Measurements from ENCODE around the gene UCP2. TPM values are rescaled to one million over a fixed set of nuclear protein-coding genes. Genes with fewer than 3 reads are reported as not detected.
A peak's percentile ranks its signal among the peaks of the same experiment; 100 is the strongest.

Gene UCP2
- total and polyA plus RNA-seq, 9 of the 15 experiments (the other 6 are each of a cell fraction or from before 2014, with no cell fraction given): 19.2 to 216 (median 87.9) TPM

GRCh38 chr11:73942010-73942409 is 40.6 kb downstream of the UCP2 start (continued):
- TF ChIP-seq ZMIZ1 (IDR thresholded peaks at IDR 0.05; ENCODE audit: low read depth in 2 of 2, low read length in 2 of 2) (0 out of 4 replicates have a peak, but pooled peaks of 1 of the 2 experiments have one; percentile 31), NFIC (IDR thresholded peaks at IDR 0.05) (peak; percentile 72), TCF15 (CRISPR knock-in tag; IDR thresholded peaks at IDR 0.05) (no peak), CLOCK (CRISPR knock-in tag; IDR thresholded peaks at IDR 0.05; ENCODE audit: borderline replicate concordance) (no peak), RHOXF2B (CRISPR knock-in tag; conservative IDR thresholded peaks at IDR 0.05) (no peak), ZNF644 (tag; IDR thresholded peaks at IDR 0.05; ENCODE audit: low read depth) (no peak), TAF15 (IDR thresholded peaks at IDR 0.05; ENCODE audit: low read depth, low read length) (no peak), LEF1 (IDR thresholded peaks at IDR 0.05) (peak; percentile 81), CTBP1 (IDR thresholded peaks at IDR 0.05; ENCODE audit: borderline replicate concordance) (peak; percentile 79; the same call in 1 of the 2 replicates), ZNF280B (CRISPR knock-in tag; IDR thresholded peaks at IDR 0.05) (no peak), RFX7 (CRISPR knock-in tag; IDR thresholded peaks at IDR 0.05) (no peak), ZNF511 (CRISPR knock-in tag; IDR thresholded peaks at IDR 0.05) (no peak), TOE1 (IDR thresholded peaks at IDR 0.05; ENCODE audit: borderline replicate concordance) (no peak), TOE1 (CRISPR knock-in tag; IDR thresholded peaks at IDR 0.05; ENCODE audit: borderline replicate concordance, low read depth) (no peak), HOXB6 (CRISPR knock-in tag; IDR thresholded peaks at IDR 0.05; ENCODE audit: borderline replicate concordance) (no peak), ZNF277 (CRISPR knock-in tag; IDR thresholded peaks at IDR 0.05; ENCODE audit: borderline replicate concordance) (no peak), ZNF778 (CRISPR knock-in tag; IDR thresholded peaks at IDR 0.05) (no peak), TEAD1 (CRISPR knock-in tag; IDR thresholded peaks at IDR 0.05) (peak in 1 of 2 experiments; percentile 70; a peak in 2 of 4 replicates)

Data from K562 (cell line).